Stimulated activated CD8-positive, alpha-beta memory T cell treated with anti-CD3 and anti-CD28 coated beads, Interleukin-7, amount 100 ng/mL, for 24 hours (primary cell): ENCODE results near the gene DYRK2.

Experiments used
- DNase-seq: peaks from one replicate; pipeline ENCODE4 v3.0.0-alpha.2; 2020; ENCODE audit warnings: low read depth

The DYRK2 gene

DNA sequence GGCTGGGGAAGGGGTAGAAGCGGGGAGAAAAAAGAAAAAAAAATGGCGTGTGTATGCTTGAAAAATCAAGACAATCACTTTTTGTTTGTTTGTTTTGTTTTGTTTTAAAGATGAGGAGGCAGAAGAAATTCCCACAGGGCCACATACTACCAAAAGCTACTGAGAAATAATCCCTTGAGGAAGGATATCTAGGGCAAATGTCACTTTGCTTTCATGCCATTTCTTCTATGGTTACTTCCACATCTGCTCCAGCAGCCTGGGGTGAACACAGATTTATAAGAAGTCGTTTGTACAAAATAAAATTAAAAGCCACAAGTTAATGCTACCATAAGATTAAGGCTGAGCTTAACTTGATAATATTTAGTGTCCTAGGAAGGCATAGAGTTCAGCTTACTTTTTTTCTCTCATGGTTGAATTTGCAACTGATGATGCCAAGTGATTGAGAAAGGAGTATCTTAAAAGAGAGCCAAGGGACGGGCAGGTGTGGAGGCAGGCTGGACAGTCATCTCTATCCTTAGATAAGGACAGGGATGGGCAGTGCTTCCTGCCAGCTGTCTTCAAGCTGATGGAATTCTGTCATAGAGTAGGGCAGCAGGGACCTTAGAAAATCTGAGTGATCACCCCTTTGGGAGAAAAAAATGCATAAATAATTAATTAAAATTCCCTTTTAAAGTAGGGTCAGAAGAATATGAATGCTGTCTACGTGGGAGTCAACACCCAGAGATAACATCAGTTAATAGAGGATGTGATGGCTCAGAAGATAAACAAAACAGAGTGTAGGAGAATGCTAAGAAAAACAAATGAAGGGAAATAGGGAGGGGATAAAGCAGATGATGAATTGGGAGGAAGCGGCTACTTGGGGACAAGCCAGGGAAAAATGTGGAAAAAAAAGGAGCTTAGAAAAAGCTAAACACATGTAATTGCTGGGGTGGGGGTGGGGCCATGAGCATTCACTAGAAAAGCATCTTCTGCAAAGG is 57.1 kb downstream of the DYRK2 start:
- DNase-seq, result no peak

- no peak for DNase-seq
Measured at GRCh38 chr12:67709367-67709954, 60.9 kb downstream of the DYRK2 start.

GRCh38 chr12:67710582-67710981 is 62.0 kb downstream of the DYRK2 start:
- no peak for DNase-seq

GRCh38 chr12:67712011-67712410 is 63.5 kb downstream of the DYRK2 start:
- DNase-seq, result no peak

DNA sequence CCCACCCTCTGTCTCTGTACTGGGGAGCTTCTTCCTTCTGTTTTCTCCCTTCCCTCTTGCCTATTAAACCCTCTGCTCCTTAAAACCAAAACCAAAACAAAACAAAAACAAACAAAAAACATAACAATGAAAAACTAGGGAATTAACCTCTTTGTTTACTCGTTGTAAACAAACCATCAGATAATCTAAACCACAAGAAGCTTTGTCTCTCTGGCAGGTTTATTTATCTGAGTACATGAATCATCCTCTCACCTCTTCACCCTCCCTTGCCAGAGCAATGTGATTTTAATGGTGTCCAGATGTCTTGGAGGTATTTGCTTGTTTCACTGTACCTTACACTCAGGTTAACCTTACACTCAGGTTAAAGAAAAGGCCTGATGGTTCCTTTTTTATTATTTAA is 66.1 kb downstream of the DYRK2 start:
- no peak for DNase-seq
